GM12801 (cell line): ENCODE data around the gene CLEC19A.

Source experiments
- TF ChIP-seq, protein P1 (sequence below): IDR thresholded peaks from one replicate; pipeline ENCODE4 v1.5.1; 2011; ENCODE audit warnings: control low read depth; ENCODE audit not compliant: insufficient read length; ENCODE audit errors: extremely low read depth

CLEC19A gene

DNA sequence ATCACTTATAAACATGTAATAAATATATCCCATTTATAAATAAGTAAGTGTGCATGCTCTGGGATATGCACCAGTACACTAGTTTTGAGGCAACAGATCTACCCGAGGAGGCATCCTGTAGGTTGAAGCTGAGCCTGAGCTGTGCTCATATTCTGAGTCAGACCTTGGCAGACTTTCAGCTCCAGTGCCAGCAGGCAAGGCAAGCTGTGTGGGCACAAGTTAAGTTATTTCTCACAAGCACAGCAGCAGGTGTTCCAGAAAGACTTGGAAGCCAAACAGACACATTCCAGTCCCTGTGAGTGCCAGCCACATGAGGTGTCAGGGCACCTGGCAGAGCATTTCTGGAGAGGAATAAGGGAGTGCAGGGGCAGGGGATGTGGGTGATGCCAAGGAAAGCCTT, 1.3 kb upstream of the CLEC19A start:
- TF ChIP-seq, protein P1, sequence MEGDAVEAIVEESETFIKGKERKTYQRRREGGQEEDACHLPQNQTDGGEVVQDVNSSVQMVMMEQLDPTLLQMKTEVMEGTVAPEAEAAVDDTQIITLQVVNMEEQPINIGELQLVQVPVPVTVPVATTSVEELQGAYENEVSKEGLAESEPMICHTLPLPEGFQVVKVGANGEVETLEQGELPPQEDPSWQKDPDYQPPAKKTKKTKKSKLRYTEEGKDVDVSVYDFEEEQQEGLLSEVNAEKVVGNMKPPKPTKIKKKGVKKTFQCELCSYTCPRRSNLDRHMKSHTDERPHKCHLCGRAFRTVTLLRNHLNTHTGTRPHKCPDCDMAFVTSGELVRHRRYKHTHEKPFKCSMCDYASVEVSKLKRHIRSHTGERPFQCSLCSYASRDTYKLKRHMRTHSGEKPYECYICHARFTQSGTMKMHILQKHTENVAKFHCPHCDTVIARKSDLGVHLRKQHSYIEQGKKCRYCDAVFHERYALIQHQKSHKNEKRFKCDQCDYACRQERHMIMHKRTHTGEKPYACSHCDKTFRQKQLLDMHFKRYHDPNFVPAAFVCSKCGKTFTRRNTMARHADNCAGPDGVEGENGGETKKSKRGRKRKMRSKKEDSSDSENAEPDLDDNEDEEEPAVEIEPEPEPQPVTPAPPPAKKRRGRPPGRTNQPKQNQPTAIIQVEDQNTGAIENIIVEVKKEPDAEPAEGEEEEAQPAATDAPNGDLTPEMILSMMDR, result no peak

DNA sequence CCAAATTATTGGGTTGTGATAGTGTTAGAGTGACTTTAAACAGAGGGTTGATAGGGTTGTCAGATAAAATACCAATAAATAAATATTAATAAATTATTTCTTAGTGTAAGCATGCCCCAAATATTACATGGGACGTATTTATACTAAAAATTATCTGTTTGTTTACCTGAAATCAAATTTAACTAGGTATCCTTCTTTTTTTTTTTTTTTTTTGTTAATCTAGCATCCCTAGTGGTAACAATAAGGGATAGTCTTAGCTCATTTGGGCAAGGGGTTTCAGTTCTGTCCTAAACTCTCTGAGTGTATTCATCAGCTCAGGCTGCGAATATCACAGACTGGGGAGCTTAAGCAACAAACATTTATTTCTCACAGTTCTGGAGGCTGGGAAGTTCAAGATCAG, 1.3 kb downstream of the CLEC19A start:
- TF ChIP-seq, protein P1, result no peak

DNA sequence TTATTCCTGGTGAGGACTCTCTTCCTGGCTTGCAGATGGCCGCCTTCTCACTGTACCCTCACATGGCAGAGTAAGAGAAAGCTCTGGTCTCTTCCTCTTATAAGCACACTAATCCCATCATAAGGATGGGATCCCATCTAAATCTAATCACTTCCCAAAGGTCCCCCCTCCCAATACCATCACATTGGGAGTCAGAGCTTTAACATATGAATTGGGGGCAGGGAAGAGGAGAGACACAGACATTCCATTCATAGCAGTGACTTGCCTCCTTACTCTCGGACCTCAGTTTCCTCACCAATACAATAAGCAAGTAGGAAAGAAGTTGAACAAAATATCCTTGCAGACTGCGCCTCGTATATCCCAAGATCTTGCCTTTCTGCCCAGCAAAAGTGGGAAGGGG, 1.7 kb downstream of the CLEC19A start:
- TF ChIP-seq, protein P1, result no peak

DNA sequence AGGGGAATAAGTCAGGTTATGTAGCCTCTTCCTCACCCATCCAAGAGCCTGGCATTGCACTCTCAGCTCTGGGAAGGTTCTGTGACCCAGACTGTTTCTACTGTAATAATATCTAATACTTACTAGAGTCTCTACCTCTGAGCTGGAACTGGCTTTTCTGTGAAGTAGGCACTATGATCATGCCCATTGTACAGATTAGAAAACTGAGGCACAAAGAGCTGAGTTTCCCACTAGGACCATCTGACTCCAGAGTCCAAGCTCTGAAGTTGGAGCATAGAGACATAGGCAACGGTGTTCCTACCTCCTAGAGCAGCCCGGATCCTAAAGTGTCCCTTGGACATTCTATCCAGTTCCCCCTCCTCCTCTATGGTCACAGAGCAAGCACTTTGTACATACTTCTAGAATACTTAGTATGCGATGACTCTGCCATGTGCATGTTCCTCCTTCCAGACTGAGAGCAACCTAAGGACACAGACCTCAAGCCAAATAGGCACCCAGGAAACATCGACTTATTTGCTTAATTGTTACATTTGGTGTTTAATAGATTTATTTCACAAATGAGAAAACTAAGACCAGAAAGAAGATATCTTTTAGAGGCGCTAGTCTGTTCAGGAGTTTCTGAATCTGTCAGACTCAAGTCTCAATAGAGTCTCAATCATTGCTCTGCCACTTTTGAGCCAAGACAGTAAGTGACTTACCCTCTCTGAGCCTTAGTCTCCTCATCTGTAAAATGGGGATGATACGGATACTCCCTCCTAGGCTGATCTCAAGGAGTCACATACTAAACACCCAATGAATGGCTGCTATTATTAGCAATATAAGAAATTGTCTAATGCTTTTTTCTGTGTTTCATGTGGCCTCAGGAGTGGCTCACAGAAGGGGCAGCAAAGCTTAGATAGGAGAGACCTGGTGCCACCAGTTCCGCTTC, 3.6 kb downstream of the CLEC19A start:
- TF ChIP-seq, protein P1, result no peak

DNA sequence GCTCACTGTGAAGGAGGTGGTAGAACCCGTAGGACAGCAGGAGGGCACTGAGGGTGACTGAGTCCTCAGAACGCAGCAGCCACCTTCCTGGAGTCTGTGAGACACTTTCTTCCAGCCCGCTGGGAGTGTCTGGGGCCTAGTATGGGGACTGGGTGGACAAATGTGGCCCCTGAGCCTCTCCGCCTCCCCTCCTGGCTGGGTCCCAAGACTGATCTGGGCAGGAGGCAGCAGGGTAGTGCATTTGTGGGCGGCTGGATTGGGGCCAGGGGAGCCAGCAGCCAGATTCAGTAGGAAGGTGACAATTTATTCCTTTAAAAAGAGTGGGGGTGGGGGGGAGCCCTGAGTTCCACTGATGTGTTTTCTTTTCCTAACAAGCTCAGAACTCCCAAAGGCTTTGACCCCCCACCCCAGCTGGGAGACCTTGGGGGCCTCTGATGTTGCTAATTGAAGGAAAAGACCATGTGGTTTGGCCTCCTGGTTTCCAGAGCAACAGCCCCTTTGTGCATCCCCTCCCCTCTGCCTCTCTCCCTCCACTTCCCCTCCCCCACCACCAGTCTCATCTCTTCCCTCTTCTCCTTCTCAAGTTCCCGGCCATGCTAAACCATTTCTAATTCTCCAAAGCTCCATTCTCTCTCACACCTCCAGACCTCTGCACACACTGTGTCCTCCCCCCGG, 4.4 kb downstream of the CLEC19A start:
- TF ChIP-seq, protein P1, result no peak

DNA sequence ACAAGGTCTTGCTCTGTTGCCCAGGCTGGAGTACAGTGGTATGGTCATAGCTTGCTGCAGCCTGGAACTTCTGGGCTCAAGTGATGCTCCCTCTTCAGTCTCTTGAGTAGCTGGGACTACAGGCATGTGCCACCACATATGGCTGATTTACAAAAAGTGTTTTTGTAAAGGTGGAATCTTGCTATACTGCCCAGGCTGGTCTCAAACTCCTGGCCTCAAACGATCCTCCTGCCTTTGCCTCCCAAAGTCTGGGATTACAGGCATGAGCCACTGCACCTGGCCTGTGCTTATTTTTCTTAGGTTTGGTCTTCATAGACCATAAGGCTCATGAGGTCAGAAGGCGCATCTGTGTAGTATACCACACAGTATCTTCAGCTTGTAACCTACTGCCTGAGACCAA, 5.3 kb downstream of the CLEC19A start:
- TF ChIP-seq, protein P1, result no peak

DNA sequence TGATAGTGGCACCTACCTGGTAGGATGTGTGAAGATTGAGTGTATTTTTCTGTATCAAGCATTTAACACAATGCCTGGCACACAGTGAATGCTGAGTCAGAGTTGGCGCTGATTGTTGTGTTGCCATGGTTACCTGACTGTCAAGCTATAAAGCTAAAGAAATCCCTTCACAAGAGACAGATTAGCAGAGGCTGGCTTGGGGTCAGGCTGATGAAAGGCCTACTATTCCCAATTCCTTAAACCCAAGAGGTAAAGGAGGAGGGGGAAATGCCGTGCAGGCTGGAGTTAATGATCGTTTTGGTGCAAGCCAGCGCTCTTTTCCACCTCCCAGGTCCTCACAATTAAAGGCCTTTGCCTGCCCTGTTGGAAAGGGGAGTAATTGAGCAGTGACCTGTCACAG, 5.9 kb downstream of the CLEC19A start:
- TF ChIP-seq, protein P1, result no peak
